Limb (tissue), 2 donors: Measurements from ENCODE around the gene HELQ.
"Not testable (repeated sequence)": the region's sequence is repeated elsewhere in the genome, so short reads cannot be mapped to it uniquely, and the experiment has no call there.

Source experiments
- DNase-seq, 2 donors: peaks; one replicate each; pipeline ENCODE4 v3.0.0-alpha.2; 2016; ENCODE audit errors: extremely low spot score in 2 of 2

HELQ gene

GRCh38 chr4:83455281-83456183 is at the start of gene HELQ, which contains the start of gene MRPS18C:
TSS of gene HELQ (minus strand) at chr4:83455823. CDS start at chr4:83455693, 130 bp downstream.
TSS of gene MRPS18C (plus strand) at chr4:83456058. CDS start at chr4:83456078, 20 bp downstream.
- peak; percentile 95 to 100 for DNase-seq

GRCh38 chr4:83504996-83505395 is 49.4 kb upstream of the HELQ start:
- no peak for DNase-seq

GRCh38 chr4:83504503-83504902 is 48.9 kb upstream of the HELQ start:
- DNase-seq, result no peak

GRCh38 chr4:83503974-83504373 is 48.4 kb upstream of the HELQ start:
- DNase-seq, result no peak

GRCh38 chr4:83501671-83502070 is 46.0 kb upstream of the HELQ start:
- not testable (repeated sequence) for DNase-seq

- no peak for DNase-seq
Observed at GRCh38 chr4:83498187-83498586, 42.6 kb upstream of the HELQ start.

GRCh38 chr4:83496085-83496917 is 40.7 kb upstream of the HELQ start:
- DNase-seq, result not testable (repeated sequence)

GRCh38 chr4:83490876-83491450 is 35.3 kb upstream of the HELQ start:
- DNase-seq, result peak in 1 of 2 donors; percentile 8

GRCh38 chr4:83489711-83490326 is 34.2 kb upstream of the HELQ start:
- no peak for DNase-seq

GRCh38 chr4:83486457-83487129 is 31.0 kb upstream of the HELQ start:
- DNase-seq, result no peak

GRCh38 chr4:83484500-83485461 is 29.2 kb upstream of the HELQ start, which contains the start of gene ABRAXAS1:
TSS of gene ABRAXAS1 (minus strand) at chr4:83485100. CDS start at chr4:83485072, 28 bp downstream.
- peak; percentile 97 for DNase-seq

- DNase-seq, result no peak
Observed at GRCh38 chr4:83473966-83474365, 18.3 kb upstream of the HELQ start.

- DNase-seq, result no peak
Observed at GRCh38 chr4:83473423-83473822, 17.8 kb upstream of the HELQ start.

- no peak for DNase-seq
Observed at GRCh38 chr4:83456184-83456501, 520 bp upstream of the HELQ start.

- DNase-seq, result no peak
Observed at GRCh38 chr4:83454686-83455085, 937 bp downstream of the HELQ start.

- no peak for DNase-seq
Observed at GRCh38 chr4:83449009-83449408, 6.6 kb downstream of the HELQ start.

- no peak for DNase-seq
Observed at GRCh38 chr4:83440899-83441298, 14.7 kb downstream of the HELQ start.

GRCh38 chr4:83440148-83440814 is 15.3 kb downstream of the HELQ start:
- no peak for DNase-seq

GRCh38 chr4:83438719-83439118 is 16.9 kb downstream of the HELQ start:
- no peak for DNase-seq
